COLO829 (cell line): ENCODE measurements around the gene DCLK1.

Experiments
- DNase-seq: peaks from one replicate; pipeline ENCODE4 v3.0.0; 2012; ENCODE audit warnings: low spot score

DCLK1 gene

GRCh38 chr13:36038785-36039555, 92.2 kb downstream of the DCLK1 start:
- DNase-seq: peak; percentile 29

- DNase-seq: no peak
Measured at GRCh38 chr13:36033035-36033434, 98.1 kb downstream of the DCLK1 start.

GRCh38 chr13:36031490-36031889, 99.7 kb downstream of the DCLK1 start:
- no peak for DNase-seq

GRCh38 chr13:36030670-36031331, 100.4 kb downstream of the DCLK1 start:
- peak; percentile 76 for DNase-seq

GRCh38 chr13:36029166-36029565, 102.0 kb downstream of the DCLK1 start:
- no peak for DNase-seq

- no peak for DNase-seq
Measured at GRCh38 chr13:36028359-36029025, 102.7 kb downstream of the DCLK1 start.

GRCh38 chr13:36026531-36026930, 104.7 kb downstream of the DCLK1 start:
- DNase-seq: no peak

- DNase-seq: no peak
Measured at GRCh38 chr13:36014763-36015162, 116.4 kb downstream of the DCLK1 start.

- DNase-seq: no peak
Measured at GRCh38 chr13:36006894-36007675, 124.1 kb downstream of the DCLK1 start.

GRCh38 chr13:36006347-36006746, 124.8 kb downstream of the DCLK1 start:
- no peak for DNase-seq

GRCh38 chr13:36001561-36001960, 129.6 kb downstream of the DCLK1 start:
- peak; percentile 93 for DNase-seq

GRCh38 chr13:36000028-36000427, 131.2 kb downstream of the DCLK1 start:
- no peak for DNase-seq

- DNase-seq: no peak
Measured at GRCh38 chr13:35996360-35996759, 134.8 kb downstream of the DCLK1 start.

GRCh38 chr13:35995136-35995535, 136.0 kb downstream of the DCLK1 start:
- DNase-seq: no peak

- DNase-seq: no peak
Measured at GRCh38 chr13:35994131-35994966, 136.8 kb downstream of the DCLK1 start.

- DNase-seq: no peak
Measured at GRCh38 chr13:35993686-35994085, 137.5 kb downstream of the DCLK1 start.

GRCh38 chr13:35992964-35993363, 138.2 kb downstream of the DCLK1 start:
- DNase-seq: no peak

GRCh38 chr13:35990196-35990595, 141.0 kb downstream of the DCLK1 start:
- no peak for DNase-seq

GRCh38 chr13:35988648-35989081, 142.5 kb downstream of the DCLK1 start:
- no peak for DNase-seq

GRCh38 chr13:35987572-35988513, 143.3 kb downstream of the DCLK1 start:
- no peak for DNase-seq
